ENCODE measurements around the gene LIME1. TPM values are rescaled to one million over a fixed set of nuclear protein-coding genes. Genes with fewer than 3 reads are reported as not detected.

The LIME1 gene
- polyA plus RNA-seq, 3 donors: 2.8 to 5.2 (median 3.8) TPM

- DNase-seq (ENCODE audit: low read depth in 3 of 3, low spot score in 2 of 3): no peak
Measured at GRCh38 chr20:63747622-63748069, 11.2 kb downstream of the LIME1 start.

GRCh38 chr20:63748070-63748933 is 11.8 kb downstream of the LIME1 start:
- no peak for DNase-seq (ENCODE audit: low read depth in 3 of 3, low spot score in 2 of 3)

GRCh38 chr20:63748934-63749270 is 12.4 kb downstream of the LIME1 start:
- no peak for DNase-seq (ENCODE audit: low read depth in 3 of 3, low spot score in 2 of 3)

- no peak for DNase-seq (ENCODE audit: low read depth in 3 of 3, low spot score in 2 of 3)
Measured at GRCh38 chr20:63749597-63750508, 13.4 kb downstream of the LIME1 start.

GRCh38 chr20:63750807-63751470 is 14.5 kb downstream of the LIME1 start:
- DNase-seq (ENCODE audit: low read depth in 3 of 3, low spot score in 2 of 3): no peak

- no peak for DNase-seq (ENCODE audit: low read depth in 3 of 3, low spot score in 2 of 3)
Measured at GRCh38 chr20:63751471-63752271, 15.2 kb downstream of the LIME1 start.

- no peak for DNase-seq (ENCODE audit: low read depth in 3 of 3, low spot score in 2 of 3)
Measured at GRCh38 chr20:63752411-63753101, 16.1 kb downstream of the LIME1 start.

GRCh38 chr20:63753381-63753780 is 16.9 kb downstream of the LIME1 start:
- DNase-seq (ENCODE audit: low read depth in 3 of 3, low spot score in 2 of 3): no peak

GRCh38 chr20:63754008-63754407 is 17.5 kb downstream of the LIME1 start:
- DNase-seq (ENCODE audit: low read depth in 3 of 3, low spot score in 2 of 3): no peak

GRCh38 chr20:63755933-63756647 is 19.6 kb downstream of the LIME1 start:
- no peak for DNase-seq (ENCODE audit: low read depth in 3 of 3, low spot score in 2 of 3)

GRCh38 chr20:63756648-63756991 is 20.2 kb downstream of the LIME1 start:
- DNase-seq (ENCODE audit: low read depth in 3 of 3, low spot score in 2 of 3): no peak

GRCh38 chr20:63758152-63758551 is 21.7 kb downstream of the LIME1 start:
- no peak for DNase-seq (ENCODE audit: low read depth in 3 of 3, low spot score in 2 of 3)

- no peak for DNase-seq (ENCODE audit: low read depth in 3 of 3, low spot score in 2 of 3)
Measured at GRCh38 chr20:63759377-63759901, 23.0 kb downstream of the LIME1 start.

GRCh38 chr20:63765082-63765873 is 28.8 kb downstream of the LIME1 start:
- no peak for DNase-seq (ENCODE audit: low read depth in 3 of 3, low spot score in 2 of 3)

GRCh38 chr20:63765902-63766301 is 29.4 kb downstream of the LIME1 start:
- DNase-seq (ENCODE audit: low read depth in 3 of 3, low spot score in 2 of 3): no peak

GRCh38 chr20:63766695-63767426 is 30.4 kb downstream of the LIME1 start:
- DNase-seq (ENCODE audit: low read depth in 3 of 3, low spot score in 2 of 3): no peak

GRCh38 chr20:63767456-63767855 is 31.0 kb downstream of the LIME1 start:
- no peak for DNase-seq (ENCODE audit: low read depth in 3 of 3, low spot score in 2 of 3)

Data from right renal cortex interstitium (tissue), 3 donors.